ENCODE data around the gene TLX2.
"Not testable (repeated sequence)": the region's sequence is repeated elsewhere in the genome, so short reads cannot be mapped to it uniquely, and the experiment has no call there.

The TLX2 gene

GRCh38 chr2:74514368-74515270, at the start of gene TLX2:
TLX2 (plus strand) TSS chr2:74514450; CDS start chr2:74514807, 357 bp downstream.
- no peak for DNase-seq (ENCODE audit: low read depth)

GRCh38 chr2:74470742-74471141, 43.5 kb upstream of the TLX2 start:
- not testable (repeated sequence) for DNase-seq (ENCODE audit: low read depth)

DNA sequence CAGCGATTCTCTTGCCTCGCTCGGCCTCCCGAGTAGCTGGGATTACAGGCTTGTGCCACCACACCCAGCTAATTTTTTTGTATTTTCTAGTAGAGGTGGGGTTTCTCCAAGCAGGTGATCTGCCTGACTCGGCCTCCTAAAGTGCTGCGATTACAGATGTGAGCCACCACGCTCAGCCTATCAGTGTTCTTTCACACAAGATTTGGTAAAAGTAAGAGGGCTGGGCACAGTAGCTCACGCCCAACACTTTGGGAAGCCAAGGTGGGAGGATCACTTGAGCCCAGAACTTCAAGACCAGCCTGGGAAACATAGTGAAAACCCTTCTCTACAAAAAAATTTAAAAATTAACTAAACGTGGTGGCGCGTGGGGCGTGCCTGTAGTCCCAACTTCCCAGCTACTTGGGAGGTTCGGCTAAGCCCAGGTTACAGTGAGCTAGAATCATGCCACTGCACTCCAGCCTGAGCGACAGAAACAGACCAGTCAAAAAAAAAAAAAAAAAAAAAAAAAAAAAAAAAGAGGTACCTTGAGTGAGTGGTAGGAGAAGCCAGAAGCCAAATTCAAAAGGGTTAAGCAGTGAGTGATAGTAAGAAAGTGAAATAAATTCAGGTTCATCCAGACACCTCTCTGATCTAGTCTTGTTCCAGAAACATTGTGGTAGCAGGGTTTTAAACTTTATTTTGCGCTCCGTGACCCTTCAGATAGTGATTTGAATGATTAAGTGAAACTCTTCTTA, 42.8 kb upstream of the TLX2 start:
- no peak for DNase-seq (ENCODE audit: low read depth)

DNA sequence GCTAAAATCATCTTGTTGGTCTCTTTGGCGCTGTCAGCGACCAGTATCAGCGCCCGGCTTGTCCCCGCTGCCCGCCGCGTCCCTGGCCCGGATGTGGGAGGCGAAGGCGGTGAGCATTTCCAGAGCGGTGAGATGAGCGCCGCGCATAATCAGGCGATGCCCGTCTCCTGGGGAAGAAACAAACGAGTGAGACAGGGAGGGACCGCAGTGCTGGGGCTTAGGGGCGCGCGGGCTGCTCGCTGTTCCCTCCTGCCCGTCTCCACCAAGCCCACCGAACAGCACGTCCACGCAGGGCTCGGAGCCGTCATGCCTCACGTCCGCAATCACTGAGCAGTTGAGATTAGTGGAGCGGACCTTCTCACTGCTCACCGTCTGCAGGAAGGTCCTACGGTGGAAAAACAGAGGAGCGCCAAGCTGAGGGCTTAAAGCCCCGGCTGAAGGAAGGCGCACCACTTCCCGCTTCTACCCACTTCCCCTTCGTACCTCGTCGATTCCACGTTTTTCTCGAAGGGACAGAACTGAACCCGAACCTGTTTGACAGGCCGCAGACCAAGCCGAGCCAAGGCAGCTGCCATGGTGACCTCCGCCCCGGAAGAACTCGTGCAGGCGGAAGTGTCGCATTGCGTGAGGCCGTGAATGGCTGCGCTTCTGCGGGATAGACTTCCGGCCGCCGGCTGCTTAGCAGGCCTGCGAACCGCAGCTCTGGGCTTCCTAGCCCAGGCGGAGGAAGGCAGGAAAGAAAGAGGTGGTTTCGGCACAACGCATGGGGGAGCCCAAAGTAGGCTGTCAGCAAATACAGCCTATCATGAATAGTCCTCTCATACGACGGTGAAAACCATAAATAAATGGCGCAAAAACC, 41.9 kb upstream of the TLX2 start, which contains the start of gene MRPL53:
MRPL53 (minus strand) TSS at position 595 of the 859 bp plus-strand sequence; CDS start at position 575, 20 bp downstream.
- peak; percentile 94 for DNase-seq (ENCODE audit: low read depth)

- no peak for DNase-seq (ENCODE audit: low read depth)
Observed at GRCh38 chr2:74472945-74473258, 41.3 kb upstream of the TLX2 start.

- no peak for DNase-seq (ENCODE audit: low read depth)
Observed at GRCh38 chr2:74474481-74474880, 39.8 kb upstream of the TLX2 start.

DNA sequence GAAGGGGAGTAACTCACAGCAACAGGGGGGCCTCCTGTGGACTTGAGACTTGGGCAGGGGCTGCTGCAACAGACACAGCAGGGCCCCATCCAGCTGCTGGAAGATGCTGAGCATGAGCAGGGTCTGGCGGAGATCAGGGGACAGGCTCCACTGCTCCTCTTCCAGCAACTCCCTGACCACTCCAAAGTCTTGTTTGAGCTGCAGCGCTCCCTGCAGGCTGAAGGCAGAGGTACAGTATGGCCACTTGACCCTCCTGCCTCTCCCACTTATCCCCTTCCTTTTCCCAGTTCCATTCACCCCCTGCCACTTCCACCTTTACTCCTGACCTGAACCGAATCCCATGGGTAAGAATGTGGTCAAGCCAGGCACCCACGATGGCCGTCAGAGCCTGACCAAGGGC, 39.4 kb upstream of the TLX2 start:
- DNase-seq (ENCODE audit: low read depth), result no peak

DNA sequence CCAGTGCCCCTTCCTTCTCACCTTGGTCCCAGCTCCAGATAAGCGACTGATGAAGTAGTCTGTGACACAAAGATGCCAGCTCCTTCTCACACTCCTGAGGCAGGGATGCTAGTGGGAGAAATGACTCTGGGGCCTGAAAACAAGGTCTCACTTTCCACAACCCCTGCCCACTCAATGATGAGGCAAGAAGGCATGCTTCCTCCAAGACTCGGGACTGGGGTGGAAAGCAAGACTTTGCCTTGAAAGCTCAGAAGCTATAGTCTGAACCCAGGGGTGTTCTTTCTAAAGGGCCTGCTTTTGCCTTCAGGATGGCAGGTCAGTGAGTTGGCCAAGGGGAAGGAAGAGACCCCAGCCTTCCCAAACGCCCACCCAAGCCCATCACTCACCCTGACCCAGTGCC, 32.8 kb upstream of the TLX2 start:
- no peak for DNase-seq (ENCODE audit: low read depth)

GRCh38 chr2:74481961-74482800, 32.1 kb upstream of the TLX2 start:
- DNase-seq (ENCODE audit: low read depth), result peak; percentile 44

DNA sequence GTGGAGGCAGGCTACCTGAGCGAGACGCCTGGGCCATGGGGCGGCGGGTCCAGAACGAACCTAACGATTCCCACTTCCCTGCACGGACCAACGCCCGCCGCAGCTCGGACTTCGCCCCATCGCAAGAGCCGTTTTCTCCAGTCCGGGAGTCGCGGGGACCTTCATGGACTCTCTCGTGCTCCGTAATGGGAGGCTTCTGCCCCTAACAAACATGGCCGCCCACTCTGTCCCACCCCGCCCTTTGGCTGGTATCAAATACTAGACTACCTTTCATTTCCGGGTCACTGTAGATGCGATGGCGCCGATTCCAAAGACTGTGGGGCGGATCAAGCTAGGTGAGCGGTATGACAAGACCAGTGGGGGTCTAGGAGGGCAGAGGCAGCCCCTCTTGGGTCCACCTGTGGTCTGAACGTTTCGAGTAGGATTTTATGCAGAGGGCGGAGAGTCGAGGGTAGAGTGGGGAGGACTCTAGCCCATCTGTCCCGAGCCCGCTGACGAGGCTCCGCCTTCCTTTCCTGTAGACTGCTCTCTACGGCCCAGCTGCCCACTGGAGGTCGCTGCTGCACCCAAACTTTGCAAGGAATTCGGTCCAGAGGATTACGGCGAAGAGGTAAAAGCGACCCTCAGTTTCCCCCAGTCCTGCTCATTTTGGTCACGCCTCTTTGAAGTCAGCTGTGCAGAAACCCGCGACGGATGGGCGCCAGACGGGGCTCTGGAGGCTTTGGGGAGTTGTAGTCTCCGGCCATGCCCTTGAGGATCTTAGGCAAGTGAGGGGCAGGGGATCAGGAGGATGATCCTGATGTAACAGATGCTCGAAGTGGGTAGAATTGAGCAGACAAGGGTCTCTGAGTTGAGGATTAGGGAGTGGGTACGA, 31.2 kb upstream of the TLX2 start, which contains the start of the genes CCDC142 and TTC31:
CCDC142 (minus strand) TSS at position 198 of the 874 bp plus-strand sequence; CDS start at position 37, 161 bp downstream.
TTC31 (plus strand) TSS at position 281 of the 874 bp plus-strand sequence; CDS start at position 296, 15 bp downstream.
- peak; percentile 86 for DNase-seq (ENCODE audit: low read depth)

DNA sequence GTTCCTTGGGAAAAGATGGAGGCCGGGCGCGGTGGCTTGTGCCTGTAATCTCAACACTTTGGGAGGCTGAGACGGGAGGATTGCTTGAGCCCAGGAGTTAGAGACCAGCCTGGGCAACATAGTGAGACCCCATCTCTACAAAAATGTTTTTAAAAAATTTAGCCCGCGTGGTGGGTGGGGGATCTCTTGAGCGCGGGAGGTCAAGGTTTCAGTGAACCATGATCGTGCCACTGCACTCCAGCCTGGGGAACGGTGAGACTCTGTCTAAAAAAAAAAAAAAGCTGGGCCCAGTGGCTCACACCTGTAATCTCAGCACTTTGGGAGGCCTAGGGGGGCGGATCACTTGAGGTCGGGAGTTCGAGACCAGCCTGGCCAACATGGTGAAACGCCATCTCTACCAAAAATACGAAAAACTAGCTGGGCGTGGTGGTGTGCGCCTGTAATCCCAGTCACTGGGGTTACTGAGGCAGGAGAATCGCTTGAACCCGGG, 30.5 kb upstream of the TLX2 start:
- DNase-seq (ENCODE audit: low read depth), result not testable (repeated sequence)

GRCh38 chr2:74486141-74486540, 28.1 kb upstream of the TLX2 start:
- no peak for DNase-seq (ENCODE audit: low read depth)

DNA sequence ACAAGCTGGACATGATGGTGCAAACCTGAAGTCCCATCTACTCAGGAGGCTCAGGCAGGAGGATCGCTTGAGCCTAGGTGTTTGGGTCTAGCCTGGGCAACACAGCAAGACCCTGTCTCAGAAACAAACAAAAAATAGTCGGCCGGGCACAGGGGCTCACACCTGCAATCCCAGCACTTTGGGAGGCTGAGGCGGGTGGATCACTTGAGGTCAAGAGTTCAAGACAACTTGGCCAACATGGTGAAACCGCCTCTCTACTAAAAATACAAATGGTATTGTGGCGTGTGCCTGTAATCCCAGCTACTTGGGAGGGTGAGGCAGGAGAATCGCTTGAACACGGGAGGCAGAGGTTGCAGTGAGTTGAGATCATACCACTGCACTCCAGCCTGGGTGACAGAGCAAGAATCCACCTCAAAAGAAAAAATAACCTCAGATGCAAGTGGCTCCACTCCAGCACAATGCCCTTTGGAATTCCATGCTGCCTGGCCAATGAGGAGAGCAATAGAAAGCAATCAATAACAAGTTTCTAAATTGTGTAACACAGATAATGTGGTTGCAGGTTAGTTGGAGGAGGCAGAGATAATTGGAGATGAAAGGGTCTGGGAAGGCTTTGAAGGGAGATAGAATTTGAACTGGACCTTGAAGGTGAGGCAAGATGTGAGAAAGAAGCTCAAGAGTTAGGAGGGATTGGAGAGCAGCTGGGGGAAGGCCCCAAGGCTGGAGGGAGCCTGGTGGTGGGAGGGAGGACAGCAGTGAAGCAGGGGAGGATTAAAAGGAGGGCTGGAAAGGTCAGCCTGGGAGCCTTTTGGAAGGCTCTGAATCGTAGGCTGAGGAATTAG, 25.4 kb upstream of the TLX2 start:
- DNase-seq (ENCODE audit: low read depth), result no peak

DNA sequence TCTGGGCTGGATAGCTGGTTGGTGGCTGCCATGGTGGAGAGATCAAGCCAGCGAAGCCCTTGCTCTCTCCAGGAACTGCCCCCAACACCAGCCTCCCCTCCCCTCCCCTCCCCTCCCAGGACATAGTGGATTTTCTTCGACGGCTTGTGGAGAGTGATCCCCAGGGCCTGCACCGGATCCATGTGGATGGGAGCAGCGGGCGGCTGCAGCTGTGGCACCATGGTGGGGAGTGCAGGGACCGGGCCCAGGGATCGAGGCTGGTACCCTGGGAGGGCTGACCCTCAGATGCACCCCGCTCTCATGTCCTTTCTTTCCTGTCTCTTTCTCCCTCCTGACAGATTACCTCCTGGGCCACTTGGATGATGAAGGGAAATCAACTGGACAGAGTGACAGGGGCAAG, 24.3 kb upstream of the TLX2 start:
- DNase-seq (ENCODE audit: low read depth), result no peak

- DNase-seq (ENCODE audit: low read depth), result no peak
Observed at GRCh38 chr2:74491648-74492544, 22.4 kb upstream of the TLX2 start.

GRCh38 chr2:74493546-74493945, 20.7 kb upstream of the TLX2 start:
- DNase-seq (ENCODE audit: low read depth), result no peak

- no peak for DNase-seq (ENCODE audit: low read depth)
Observed at GRCh38 chr2:74495440-74495839, 18.8 kb upstream of the TLX2 start.

Measured in activated T-helper 9 cell treated with anti-CD3 and anti-CD28 coated beads, Interleukin-2, amount 50 U/mL, for 16 hours (primary cell).